Fibroblast of the aortic adventitia (primary cell): ENCODE measurements around the gene RPL15. TPM values are rescaled to one million over a fixed set of nuclear protein-coding genes. Genes with fewer than 3 reads are reported as not detected.
"Not testable (repeated sequence)": the region's sequence is repeated elsewhere in the genome, so short reads cannot be mapped to it uniquely, and the experiment has no call there.

Experiments used
- DNase-seq: peaks from one replicate; pipeline ENCODE4 v3.0.0-alpha.2; 2010; ENCODE audit warnings: low read depth
- H3K4me3 ChIP-seq: 2 replicates; pipeline ENCODE4 v1.5.1; 2011; ENCODE audit warnings: low read depth, mild to moderate bottlenecking, control low read depth, low read length, moderate library complexity
- CTCF ChIP-seq: IDR thresholded peaks from 2 replicates; pipeline ENCODE4 v1.5.1; 2011; ENCODE audit warnings: mild to moderate bottlenecking, low read length, control low read depth, inconsistent platforms; ENCODE audit not compliant: insufficient read depth
- total RNA-seq: library from RNA; depleted of rRNA; stranded (reverse); fragments of >200 nt; gene quantifications from 2 replicates; pipeline ENCODE4 v1.2.3, GENCODE V29; 2012; ENCODE audit warnings: low replicate concordance

Gene RPL15
- total RNA-seq, 1 donor: 2,953 TPM

- no peak for TF ChIP-seq CTCF
- H3K4me3 ChIP-seq: no peak overlapping the region
- no peak for DNase-seq
These were observed 22.5 kb upstream of the RPL15 start for GRCh38 chr3:23894254-23895061.

GRCh38 chr3:23895181-23895580 lies 21.8 kb upstream of the RPL15 start:
- no peak for TF ChIP-seq CTCF
- no peak for DNase-seq
- no peak overlapping the region for H3K4me3 ChIP-seq

GRCh38 chr3:23900744-23901143 lies 16.2 kb upstream of the RPL15 start:
- no peak for TF ChIP-seq CTCF
- DNase-seq: no peak
- H3K4me3 ChIP-seq: no peak overlapping the region

GRCh38 chr3:23904545-23904944 lies 12.4 kb upstream of the RPL15 start:
- no peak overlapping the region for H3K4me3 ChIP-seq
- TF ChIP-seq CTCF: no peak
- peak; percentile 59 for DNase-seq

- DNase-seq: no peak
- H3K4me3 ChIP-seq: no peak overlapping the region
- TF ChIP-seq CTCF: no peak
These were observed 7.6 kb upstream of the RPL15 start for GRCh38 chr3:23909341-23909740.

GRCh38 chr3:23911397-23911796 lies 5.5 kb upstream of the RPL15 start:
- DNase-seq: no peak
- H3K4me3 ChIP-seq: no peak overlapping the region
- TF ChIP-seq CTCF: no peak

GRCh38 chr3:23912335-23912734 lies 4.6 kb upstream of the RPL15 start:
- DNase-seq, H3K4me3 ChIP-seq: not testable (repeated sequence)
